ENCODE data around the gene MBP. TPM values are rescaled to one million over a fixed set of nuclear protein-coding genes. Genes with fewer than 3 reads are reported as not detected.
A peak's percentile ranks its signal among the peaks of the same experiment; 100 is the strongest.

MBP gene
- total and polyA plus RNA-seq, 2 of the 4 experiments (the other 2 are of a cell fraction): 0.72 to 0.90 TPM

DNA sequence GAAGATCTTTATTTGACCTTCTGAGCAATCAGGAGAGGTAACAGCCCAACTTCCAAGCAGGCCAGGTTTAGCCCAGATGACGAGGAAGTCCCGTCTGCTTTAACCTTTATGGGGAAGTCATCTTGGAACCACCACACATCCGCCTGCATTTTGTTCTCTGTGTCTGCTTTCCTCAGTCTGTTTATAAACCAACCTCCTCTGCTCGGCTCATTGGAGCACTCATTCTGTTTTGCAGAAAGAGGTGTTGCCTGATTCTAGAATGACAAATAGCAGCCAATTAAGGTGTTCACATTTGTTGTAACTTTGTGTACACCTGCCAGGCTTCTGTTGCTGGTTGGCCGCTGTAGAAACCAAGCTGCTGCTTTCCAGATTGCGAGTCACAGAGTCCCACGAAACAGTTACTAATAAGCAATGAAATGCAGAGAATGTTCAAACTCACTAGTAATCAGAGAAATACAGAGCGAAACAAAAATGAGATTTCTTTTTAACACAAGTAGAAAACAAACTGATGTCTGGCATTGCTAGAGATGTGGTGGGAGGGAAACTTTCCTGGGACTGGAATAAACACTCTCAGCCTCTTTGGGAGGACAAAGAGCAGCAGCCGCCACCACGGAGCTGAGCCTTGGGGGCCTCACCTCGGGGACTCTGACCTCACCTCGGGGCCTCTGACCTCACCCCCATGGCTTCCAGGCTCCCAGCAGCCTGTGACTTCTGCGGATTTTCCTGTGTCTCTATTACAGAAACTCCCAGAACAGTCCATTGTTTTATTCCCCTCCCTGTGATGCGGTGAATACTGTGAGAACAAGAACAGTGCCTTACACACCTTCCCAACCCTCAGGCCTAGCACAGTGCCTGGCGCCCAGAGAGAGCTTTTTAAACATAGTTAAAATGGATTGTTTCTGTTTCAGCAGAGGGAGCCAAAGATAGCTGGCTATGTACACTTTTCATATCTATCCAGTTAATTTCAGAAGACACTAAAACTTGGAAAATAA is 64.0 kb downstream of the MBP start:
- peak overlapping the region; percentile 98 for H2BK15ac ChIP-seq (ENCODE audit: low read depth, low read length)
- no peaks in the 10 kb centered on the region for H3K36me3 ChIP-seq (ENCODE audit: control insufficient read depth, insufficient read depth, low read length)
- peak overlapping the region; percentile 92 for H2BK120ac ChIP-seq (ENCODE audit: low read depth, low read length)
- peak overlapping the region; percentile 71 for H2AK9ac ChIP-seq (replicated peaks; ENCODE audit: low read depth, low read length, poor library complexity)
- peak; percentile 28 for TF ChIP-seq RAD21 (IDR thresholded peaks at IDR 0.05; ENCODE audit: low read length)
- TF ChIP-seq NFE2L2 (IDR thresholded peaks at IDR 0.05; ENCODE audit: low read depth, low read length): no peak
- no peak for TF ChIP-seq RCOR1 (IDR thresholded peaks at IDR 0.05; ENCODE audit: insufficient replicate concordance, low read length)
- TF ChIP-seq CEBPB (IDR thresholded peaks at IDR 0.05; ENCODE audit: low read depth, low read length): peak; percentile 5; the same call in 1 of the 2 replicates
- TF ChIP-seq FOS (IDR thresholded peaks at IDR 0.05; ENCODE audit: low read depth, low read length): no peak
- H3K9me3 ChIP-seq (ENCODE audit: control insufficient read depth, insufficient read depth, low read length): no peaks in the 10 kb centered on the region
- H3K18ac ChIP-seq (ENCODE audit: low read depth, low read length): peak overlapping the region; percentile 98
- intact Hi-C loops (cut with micrococcal nuclease) (loop anchor here (2.0 kb wide), 1 partner anchor 34 kb away; no protein-coding TSS in a partner anchor), dilution Hi-C loops (cut with HindIII; ENCODE audit: low sequenced_read_pairs, unreplicated experiment) (no loop called here), in situ Hi-C loops (cut with MboI; ENCODE audit: low sequenced_read_pairs) (loop anchor here (5.0 kb wide), 1 partner anchor 139 kb away; no protein-coding TSS in a partner anchor)
- H3K4ac ChIP-seq (ENCODE audit: low read depth, low read length): peak overlapping the region; percentile 95
- H3K4me2 ChIP-seq (ENCODE audit: low read depth, low read length): peak overlapping the region; percentile 48
- H2BK5ac ChIP-seq (ENCODE audit: low read depth, low read length, poor library complexity, severe bottlenecking): peak overlapping the region; percentile 97
- H3K23ac ChIP-seq (ENCODE audit: low read depth, low read length): peak overlapping the region; percentile 75
- H2BK20ac ChIP-seq (ENCODE audit: low read depth, low read length): peak overlapping the region; percentile 90
- H3K4me3 ChIP-seq (ENCODE audit: insufficient read depth, low read depth, low read length): no peak overlapping the region
- CTCF ChIA-PET: interaction anchor here (1.1 to 3.5 kb wide), 2 partner anchors 62 to 143 kb away, joined by 3 to 19 read pairs; no protein-coding TSS in a partner anchor
- peak overlapping the region; percentile 52 for H2AFZ ChIP-seq (replicated peaks; ENCODE audit: low read length, poor library complexity)
- peak overlapping the region; percentile 64 for H3K14ac ChIP-seq (replicated peaks; ENCODE audit: low read depth, low read length)
- H3K56ac ChIP-seq (ENCODE audit: extremely low read depth, insufficient read depth, low read length): peak overlapping the region; percentile 47
- POLR2A ChIA-PET (ENCODE audit: unreplicated experiment): no interaction called here
- 20% methylated on average over 1 of the region's 15 CpGs; no CpG with 5 or more reads in 1 of the 2 experiments for WGBS, 2 experiments (ENCODE audit: extremely low coverage in 2 of 2, insufficient read length in 1 of 2)
- peak overlapping the region; percentile 96 for H2AK5ac ChIP-seq (ENCODE audit: low read depth, low read length)
- peak overlapping the region; percentile 2 to 81 for H4K8ac ChIP-seq (ENCODE audit: low read depth in 2 of 2, low read length in 2 of 2)
- H3K27me3 ChIP-seq (ENCODE audit: control insufficient read depth, insufficient read depth, low read length): no peaks in the 10 kb centered on the region
- ATAC-seq (ENCODE audit: low read depth) (no peak), DNase-seq (peak; percentile 75)
- no TSS peak for BruUV-seq (replicated peaks)
- H3K4me1 ChIP-seq (ENCODE audit: control insufficient read depth, insufficient read depth, low read length): peaks cover 54% of the 10 kb centered on the region
- peak overlapping the region; percentile 89 for H4K91ac ChIP-seq (ENCODE audit: insufficient read depth, low read depth, low read length)
- H3K9ac ChIP-seq (ENCODE audit: low read depth, low read length): peak overlapping the region; percentile 41
- peaks cover 0 to 30% of the 10 kb centered on the region in 2 experiments; a peak in 3 of 4 replicates for H3K79me1 ChIP-seq (ENCODE audit: low read depth in 1 of 2, low read length in 2 of 2)
- H3K9me1 ChIP-seq (ENCODE audit: insufficient read depth, low read length): peaks cover 31% of the 10 kb centered on the region
- no peaks in the 10 kb centered on the region for H4K20me1 ChIP-seq (ENCODE audit: insufficient read depth, low read length)
- H4K5ac ChIP-seq (ENCODE audit: low read depth, low read length): peak overlapping the region; percentile 94
- peak overlapping the region; percentile 64 for H3K27ac ChIP-seq (ENCODE audit: insufficient read depth, low read length)

Data from IMR-90 (cell line).